Measurements from ENCODE around the gene BBS5. TPM values are rescaled to one million over a fixed set of nuclear protein-coding genes. Genes with fewer than 3 reads are reported as not detected.

Gene BBS5
- total and polyA plus RNA-seq, 2 experiments from 2014 or later = 0.10 to 0.36 TPM

DNA sequence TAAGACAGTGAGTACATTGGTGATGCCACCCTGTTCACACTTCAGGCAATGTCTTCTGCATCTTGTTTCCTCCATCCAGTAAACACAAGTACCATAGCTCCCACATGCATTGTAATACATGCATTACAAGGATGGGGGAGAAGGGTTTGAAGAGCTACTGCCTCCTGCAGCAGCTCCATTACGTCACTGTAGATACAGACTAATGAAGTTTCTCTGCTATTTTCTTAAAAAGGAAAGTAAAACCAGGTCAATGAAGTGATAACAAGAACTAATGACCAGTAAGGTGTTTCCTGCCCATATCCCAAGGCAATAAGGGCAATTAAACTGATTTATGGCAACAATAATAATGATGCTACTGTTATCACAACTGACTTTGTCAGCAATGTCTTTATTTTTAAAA, 18.2 kb upstream of the BBS5 start:
- no peaks in the 10 kb centered on the region for H3K36me3 Mint-ChIP-seq (ENCODE audit: low read depth)
- H3K27me3 Mint-ChIP-seq (ENCODE audit: insufficient read depth, low read depth, poor library complexity) = peaks cover 2% of the 10 kb centered on the region
- H3K27ac ChIP-seq (ENCODE audit: low read depth) = no peak overlapping the region
- DNase-seq (ENCODE audit: low spot score) = no peak
- no peak overlapping the region for H3K4me2 ChIP-seq
- no peaks in the 10 kb centered on the region for H3F3A ChIP-seq (replicated peaks; ENCODE audit: low read depth)
- H3K4me3 Mint-ChIP-seq = no peak overlapping the region
- H3K9me3 Mint-ChIP-seq = no peaks in the 10 kb centered on the region
- no peak overlapping the region for H3K27ac Mint-ChIP-seq
- no peaks in the 10 kb centered on the region for H3K4me1 ChIP-seq (ENCODE audit: insufficient read depth)
- H3K9me2 ChIP-seq (ENCODE audit: insufficient read depth) = no peaks in the 10 kb centered on the region
- no peak overlapping the region for H3K4me3 ChIP-seq
- no peaks in the 10 kb centered on the region for H3K27me3 ChIP-seq (ENCODE audit: insufficient read depth)
- no peaks in the 10 kb centered on the region for H3K4me1 Mint-ChIP-seq
- no peaks in the 10 kb centered on the region for H4K20me1 ChIP-seq (replicated peaks; ENCODE audit: insufficient read depth)
- no peaks in the 10 kb centered on the region for H3K79me2 ChIP-seq (replicated peaks; ENCODE audit: insufficient read depth)
- ATAC-seq = no peak
- no peak overlapping the region for H2AFZ ChIP-seq
- no peaks in the 10 kb centered on the region for H3K36me3 ChIP-seq (ENCODE audit: insufficient read depth)
- TF ChIP-seq JUNB (IDR thresholded peaks at IDR 0.05; ENCODE audit: unreplicated experiment) (no peak), EZH2 (IDR thresholded peaks at IDR 0.05; ENCODE audit: low read depth, unreplicated experiment) (no peak), NANOG (IDR thresholded peaks at IDR 0.05; ENCODE audit: borderline replicate concordance) (no peak), EZH2phosphoT487 (IDR thresholded peaks at IDR 0.05; ENCODE audit: unreplicated experiment) (no peak), STAT1 (IDR thresholded peaks at IDR 0.05; ENCODE audit: unreplicated experiment) (no peak)
- TF ChIP-seq, protein P1, sequence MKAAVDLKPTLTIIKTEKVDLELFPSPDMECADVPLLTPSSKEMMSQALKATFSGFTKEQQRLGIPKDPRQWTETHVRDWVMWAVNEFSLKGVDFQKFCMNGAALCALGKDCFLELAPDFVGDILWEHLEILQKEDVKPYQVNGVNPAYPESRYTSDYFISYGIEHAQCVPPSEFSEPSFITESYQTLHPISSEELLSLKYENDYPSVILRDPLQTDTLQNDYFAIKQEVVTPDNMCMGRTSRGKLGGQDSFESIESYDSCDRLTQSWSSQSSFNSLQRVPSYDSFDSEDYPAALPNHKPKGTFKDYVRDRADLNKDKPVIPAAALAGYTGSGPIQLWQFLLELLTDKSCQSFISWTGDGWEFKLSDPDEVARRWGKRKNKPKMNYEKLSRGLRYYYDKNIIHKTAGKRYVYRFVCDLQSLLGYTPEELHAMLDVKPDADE (IDR thresholded peaks at IDR 0.05) = no peak
- TF ChIP-seq, protein P2, sequence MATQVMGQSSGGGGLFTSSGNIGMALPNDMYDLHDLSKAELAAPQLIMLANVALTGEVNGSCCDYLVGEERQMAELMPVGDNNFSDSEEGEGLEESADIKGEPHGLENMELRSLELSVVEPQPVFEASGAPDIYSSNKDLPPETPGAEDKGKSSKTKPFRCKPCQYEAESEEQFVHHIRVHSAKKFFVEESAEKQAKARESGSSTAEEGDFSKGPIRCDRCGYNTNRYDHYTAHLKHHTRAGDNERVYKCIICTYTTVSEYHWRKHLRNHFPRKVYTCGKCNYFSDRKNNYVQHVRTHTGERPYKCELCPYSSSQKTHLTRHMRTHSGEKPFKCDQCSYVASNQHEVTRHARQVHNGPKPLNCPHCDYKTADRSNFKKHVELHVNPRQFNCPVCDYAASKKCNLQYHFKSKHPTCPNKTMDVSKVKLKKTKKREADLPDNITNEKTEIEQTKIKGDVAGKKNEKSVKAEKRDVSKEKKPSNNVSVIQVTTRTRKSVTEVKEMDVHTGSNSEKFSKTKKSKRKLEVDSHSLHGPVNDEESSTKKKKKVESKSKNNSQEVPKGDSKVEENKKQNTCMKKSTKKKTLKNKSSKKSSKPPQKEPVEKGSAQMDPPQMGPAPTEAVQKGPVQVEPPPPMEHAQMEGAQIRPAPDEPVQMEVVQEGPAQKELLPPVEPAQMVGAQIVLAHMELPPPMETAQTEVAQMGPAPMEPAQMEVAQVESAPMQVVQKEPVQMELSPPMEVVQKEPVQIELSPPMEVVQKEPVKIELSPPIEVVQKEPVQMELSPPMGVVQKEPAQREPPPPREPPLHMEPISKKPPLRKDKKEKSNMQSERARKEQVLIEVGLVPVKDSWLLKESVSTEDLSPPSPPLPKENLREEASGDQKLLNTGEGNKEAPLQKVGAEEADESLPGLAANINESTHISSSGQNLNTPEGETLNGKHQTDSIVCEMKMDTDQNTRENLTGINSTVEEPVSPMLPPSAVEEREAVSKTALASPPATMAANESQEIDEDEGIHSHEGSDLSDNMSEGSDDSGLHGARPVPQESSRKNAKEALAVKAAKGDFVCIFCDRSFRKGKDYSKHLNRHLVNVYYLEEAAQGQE (IDR thresholded peaks at IDR 0.05; ENCODE audit: unreplicated experiment) = no peak

DNA sequence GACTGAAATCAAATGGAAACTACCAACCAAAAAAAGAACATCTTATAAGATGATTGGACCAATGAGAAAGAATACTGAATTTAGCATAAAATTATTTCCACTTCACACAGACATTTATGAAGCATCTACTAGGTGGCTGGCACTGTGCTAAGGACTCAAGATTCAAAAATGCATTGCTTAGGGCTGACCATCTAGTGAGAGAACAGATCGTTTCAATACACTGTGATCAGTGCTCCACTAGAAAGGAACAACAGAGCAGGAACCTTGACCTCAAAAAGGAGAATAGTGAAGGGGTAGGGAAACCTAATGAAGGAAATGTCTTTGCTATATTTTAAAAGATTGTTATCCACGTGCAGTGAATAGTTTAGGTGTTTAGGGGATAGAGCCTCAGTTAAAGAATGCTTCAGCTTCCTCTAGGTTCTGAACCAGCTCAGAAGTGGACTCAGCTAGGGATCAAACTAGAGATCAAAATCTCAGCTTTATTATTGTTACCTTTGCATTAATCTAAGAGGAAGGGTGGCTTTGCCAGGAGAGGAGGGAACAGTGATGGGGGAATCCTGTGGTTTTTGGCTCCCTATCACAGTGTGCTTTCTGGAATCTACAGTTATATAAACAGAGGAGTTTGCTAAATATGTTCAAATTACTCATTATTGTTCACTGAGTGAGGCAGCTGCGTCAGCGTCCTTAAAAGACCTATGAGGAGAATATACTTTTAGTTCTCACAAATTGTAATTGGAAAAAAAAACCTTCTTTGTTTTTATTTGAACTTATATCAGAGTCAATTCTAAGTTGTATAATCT, 16.2 kb upstream of the BBS5 start:
- H3K4me3 Mint-ChIP-seq = no peak overlapping the region
- no peaks in the 10 kb centered on the region for H3K9me3 Mint-ChIP-seq
- H2AFZ ChIP-seq = no peak overlapping the region
- H3K36me3 Mint-ChIP-seq (ENCODE audit: low read depth) = no peaks in the 10 kb centered on the region
- no peaks in the 10 kb centered on the region for H3K4me1 ChIP-seq (ENCODE audit: insufficient read depth)
- H3K27me3 Mint-ChIP-seq (ENCODE audit: insufficient read depth, low read depth, poor library complexity) = peaks cover 2% of the 10 kb centered on the region
- H3K27me3 ChIP-seq (ENCODE audit: insufficient read depth) = no peaks in the 10 kb centered on the region
- H3K4me2 ChIP-seq = no peak overlapping the region
- H3K27ac ChIP-seq (ENCODE audit: low read depth) = no peak overlapping the region
- no peaks in the 10 kb centered on the region for H3K4me1 Mint-ChIP-seq
- no peak for DNase-seq (ENCODE audit: low spot score)
- H3K9me2 ChIP-seq (ENCODE audit: insufficient read depth) = no peaks in the 10 kb centered on the region
- no peaks in the 10 kb centered on the region for H3K36me3 ChIP-seq (ENCODE audit: insufficient read depth)
- no peaks in the 10 kb centered on the region for H4K20me1 ChIP-seq (replicated peaks; ENCODE audit: insufficient read depth)
- no peaks in the 10 kb centered on the region for H3K79me2 ChIP-seq (replicated peaks; ENCODE audit: insufficient read depth)
- no peak overlapping the region for H3K4me3 ChIP-seq
- no peak for TF ChIP-seq ZNF331 (CRISPR knock-in tag; IDR thresholded peaks at IDR 0.05; ENCODE audit: low read depth)
- ATAC-seq = no peak
- no peaks in the 10 kb centered on the region for H3F3A ChIP-seq (replicated peaks; ENCODE audit: low read depth)
- H3K27ac Mint-ChIP-seq = no peak overlapping the region

Data from GM23338 (cell line).